Kasumi-1 (cell line): ENCODE results near the gene CEL.
"Not testable (repeated sequence)": the region's sequence is repeated elsewhere in the genome, so short reads cannot be mapped to it uniquely, and the experiment has no call there.

Source experiments
- DNase-seq, 2 experiments: peaks; one replicate each; lab custom pipeline; 2025; lab: John Stamatoyannopoulos, UW

CEL gene

GRCh38 chr9:133086212-133086860 is 24.6 kb downstream of the CEL start:
- DNase-seq: not testable (repeated sequence)

GRCh38 chr9:133086894-133087293 is 25.1 kb downstream of the CEL start:
- no peak for DNase-seq

- no peak for DNase-seq
These were observed 25.8 kb downstream of the CEL start for GRCh38 chr9:133087429-133088145.

GRCh38 chr9:133088146-133088750 is 26.5 kb downstream of the CEL start:
- no peak for DNase-seq

- no peak for DNase-seq
These were observed 27.0 kb downstream of the CEL start for GRCh38 chr9:133088756-133089155.

GRCh38 chr9:133089271-133089671 is 27.5 kb downstream of the CEL start:
- DNase-seq: no peak

GRCh38 chr9:133090187-133090586 is 28.4 kb downstream of the CEL start:
- DNase-seq: no peak

- no peak for DNase-seq
These were observed 29.1 kb downstream of the CEL start for GRCh38 chr9:133090752-133091385.

- DNase-seq: not testable (repeated sequence)
These were observed 32.6 kb downstream of the CEL start for GRCh38 chr9:133094351-133094750.

- no peak for DNase-seq
These were observed 33.1 kb downstream of the CEL start for GRCh38 chr9:133094842-133095393.

GRCh38 chr9:133098104-133098754 is 36.4 kb downstream of the CEL start:
- no peak for DNase-seq

- no peak for DNase-seq
These were observed 37.1 kb downstream of the CEL start for GRCh38 chr9:133098871-133099270.

GRCh38 chr9:133099726-133100505 is 38.1 kb downstream of the CEL start:
- no peak for DNase-seq

- no peak for DNase-seq
These were observed 39.0 kb downstream of the CEL start for GRCh38 chr9:133100506-133101355.

GRCh38 chr9:133101356-133102189 is 39.8 kb downstream of the CEL start:
- no peak for DNase-seq

GRCh38 chr9:133102190-133103021 is 40.6 kb downstream of the CEL start:
- DNase-seq: no peak

GRCh38 chr9:133103183-133103986 is 41.6 kb downstream of the CEL start:
- DNase-seq: no peak
